Gastrocnemius medialis (tissue), 4 donors: Measurements from ENCODE around the gene TVP23C.
"Not testable (repeated sequence)": the region's sequence is repeated elsewhere in the genome, so short reads cannot be mapped to it uniquely, and the experiment has no call there.

Source experiments
- POLR2A ChIP-seq, 2 donors: fragments of 450-650 bp; IDR thresholded peaks; one replicate each; pipeline ENCODE4 v1.6.1; 2017; ENCODE audit warnings: antibody characterized with exemption in 2 of 2, mild to moderate bottlenecking in 2 of 2, moderate library complexity in 2 of 2
- TF ChIP-seq, protein P1 (sequence below), 5 experiments: fragments of 450-650 bp in 3 of 5; fragments of 200-600 bp in 2 of 5; sonication (generic) in 2 of 5; IDR thresholded peaks in 4 of 5; conservative IDR thresholded peaks in 1 of 5; 1 replicate in 4 of 5; 2 replicates in 1 of 5; pipeline ENCODE4 v1.5.1; 2016 to 2019; ENCODE audit warnings: antibody characterized with exemption in 5 of 5, mild to moderate bottlenecking in 3 of 5, moderate library complexity in 3 of 5

- TF ChIP-seq, protein P1, sequence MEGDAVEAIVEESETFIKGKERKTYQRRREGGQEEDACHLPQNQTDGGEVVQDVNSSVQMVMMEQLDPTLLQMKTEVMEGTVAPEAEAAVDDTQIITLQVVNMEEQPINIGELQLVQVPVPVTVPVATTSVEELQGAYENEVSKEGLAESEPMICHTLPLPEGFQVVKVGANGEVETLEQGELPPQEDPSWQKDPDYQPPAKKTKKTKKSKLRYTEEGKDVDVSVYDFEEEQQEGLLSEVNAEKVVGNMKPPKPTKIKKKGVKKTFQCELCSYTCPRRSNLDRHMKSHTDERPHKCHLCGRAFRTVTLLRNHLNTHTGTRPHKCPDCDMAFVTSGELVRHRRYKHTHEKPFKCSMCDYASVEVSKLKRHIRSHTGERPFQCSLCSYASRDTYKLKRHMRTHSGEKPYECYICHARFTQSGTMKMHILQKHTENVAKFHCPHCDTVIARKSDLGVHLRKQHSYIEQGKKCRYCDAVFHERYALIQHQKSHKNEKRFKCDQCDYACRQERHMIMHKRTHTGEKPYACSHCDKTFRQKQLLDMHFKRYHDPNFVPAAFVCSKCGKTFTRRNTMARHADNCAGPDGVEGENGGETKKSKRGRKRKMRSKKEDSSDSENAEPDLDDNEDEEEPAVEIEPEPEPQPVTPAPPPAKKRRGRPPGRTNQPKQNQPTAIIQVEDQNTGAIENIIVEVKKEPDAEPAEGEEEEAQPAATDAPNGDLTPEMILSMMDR (IDR thresholded peaks at IDR 0.05 in 4 of 5, conservative IDR thresholded peaks at IDR 0.05 in 1 of 5): not testable (repeated sequence)
- not testable (repeated sequence) for TF ChIP-seq POLR2A (IDR thresholded peaks at IDR 0.05)
Measured at GRCh38 chr17:15561439-15561838, 1.8 kb downstream of the TVP23C start.
